Measurements from ENCODE around the gene FBN1.

FBN1 gene

GRCh38 chr15:48501208-48501607, 144.3 kb downstream of the FBN1 start:
- no peak for DNase-seq

GRCh38 chr15:48500595-48500994, 144.9 kb downstream of the FBN1 start:
- DNase-seq = no peak

GRCh38 chr15:48499978-48500377, 145.5 kb downstream of the FBN1 start:
- DNase-seq = no peak

GRCh38 chr15:48498828-48499227, 146.7 kb downstream of the FBN1 start:
- DNase-seq = no peak

GRCh38 chr15:48494631-48495030, 150.9 kb downstream of the FBN1 start:
- no peak for DNase-seq

GRCh38 chr15:48493763-48494225, 151.7 kb downstream of the FBN1 start:
- DNase-seq = no peak

- DNase-seq = no peak
Measured at GRCh38 chr15:48493084-48493762, 152.3 kb downstream of the FBN1 start.

- no peak for DNase-seq
Measured at GRCh38 chr15:48486228-48486627, 159.3 kb downstream of the FBN1 start.

- DNase-seq = no peak
Measured at GRCh38 chr15:48481802-48482201, 163.7 kb downstream of the FBN1 start.

- DNase-seq = no peak
Measured at GRCh38 chr15:48479751-48480150, 165.8 kb downstream of the FBN1 start.

- no peak for DNase-seq
Measured at GRCh38 chr15:48478581-48478980, 166.9 kb downstream of the FBN1 start.

- DNase-seq = no peak
Measured at GRCh38 chr15:48477795-48478360, 167.6 kb downstream of the FBN1 start.

- no peak for DNase-seq
Measured at GRCh38 chr15:48475600-48476395, 169.7 kb downstream of the FBN1 start.

GRCh38 chr15:48473667-48474066, 171.8 kb downstream of the FBN1 start:
- DNase-seq = no peak

GRCh38 chr15:48472756-48473155, 172.8 kb downstream of the FBN1 start:
- no peak for DNase-seq

GRCh38 chr15:48471073-48471472, 174.4 kb downstream of the FBN1 start:
- DNase-seq = no peak

- no peak for DNase-seq
Measured at GRCh38 chr15:48470096-48470495, 175.4 kb downstream of the FBN1 start.

GRCh38 chr15:48469681-48470080, 175.8 kb downstream of the FBN1 start:
- DNase-seq = no peak

GRCh38 chr15:48469271-48469670, 176.2 kb downstream of the FBN1 start:
- no peak for DNase-seq

- no peak for DNase-seq
Measured at GRCh38 chr15:48467801-48468200, 177.7 kb downstream of the FBN1 start.

GRCh38 chr15:48466820-48467219, 178.7 kb downstream of the FBN1 start:
- DNase-seq = peak; percentile 8

- no peak for DNase-seq
Measured at GRCh38 chr15:48466079-48466478, 179.4 kb downstream of the FBN1 start.

- DNase-seq = no peak
Measured at GRCh38 chr15:48465410-48465809, 180.1 kb downstream of the FBN1 start.

GRCh38 chr15:48463366-48463880, 182.1 kb downstream of the FBN1 start:
- no peak for DNase-seq

Data from NCI-H82 (cell line).